Parathyroid adenoma (tissue), 2 donors: Measurements from ENCODE around the gene ACACB.

Source experiments
- H2AFZ ChIP-seq: fragments of 300-600 bp; sonication (generic); one replicate; pipeline ENCODE4 v1.7.0; 2017; ENCODE audit warnings: antibody characterized with exemption, mild to moderate bottlenecking
- H3K27ac ChIP-seq: fragments of 300-600 bp; sonication (generic); one replicate; pipeline ENCODE4 v1.7.0; 2017
- H3K27me3 ChIP-seq: fragments of 300-600 bp; sonication (generic); one replicate; pipeline ENCODE4 v1.7.0; 2017; ENCODE audit warnings: low read length; ENCODE audit not compliant: control insufficient read depth, insufficient read depth
- H3K36me3 ChIP-seq: fragments of 300-600 bp; sonication (generic); one replicate; pipeline ENCODE4 v1.7.0; 2017; ENCODE audit warnings: low read length; ENCODE audit not compliant: control insufficient read depth, insufficient read depth
- H3K4me1 ChIP-seq: fragments of 300-600 bp; sonication (generic); one replicate; pipeline ENCODE4 v1.7.0; 2017; ENCODE audit warnings: control low read depth
- H3K4me2 ChIP-seq: fragments of 300-600 bp; sonication (generic); one replicate; pipeline ENCODE4 v1.7.0; 2017; ENCODE audit warnings: low read length
- H3K4me3 ChIP-seq: fragments of 300-600 bp; sonication (generic); one replicate; pipeline ENCODE4 v1.7.0; 2017; ENCODE audit warnings: low read depth, low read length
- H3K79me2 ChIP-seq: fragments of 300-600 bp; sonication (generic); one replicate; pipeline ENCODE4 v1.7.0; 2017; ENCODE audit warnings: control low read depth
- H3K9ac ChIP-seq: fragments of 300-600 bp; sonication (generic); one replicate; pipeline ENCODE4 v1.7.0; 2017; ENCODE audit warnings: mild to moderate bottlenecking
- H3K9me3 ChIP-seq: fragments of 300-600 bp; sonication (generic); one replicate; pipeline ENCODE4 v1.7.0; 2017; ENCODE audit warnings: low read length; ENCODE audit not compliant: control insufficient read depth
- TF ChIP-seq, protein P1 (sequence below): fragments of 300-600 bp; sonication (generic); IDR thresholded peaks from one replicate; pipeline ENCODE4 v1.7.0; 2017; ENCODE audit warnings: antibody characterized with exemption, mild to moderate bottlenecking
- donor health status: primary hyperparathyroidism.

The ACACB gene

DNA sequence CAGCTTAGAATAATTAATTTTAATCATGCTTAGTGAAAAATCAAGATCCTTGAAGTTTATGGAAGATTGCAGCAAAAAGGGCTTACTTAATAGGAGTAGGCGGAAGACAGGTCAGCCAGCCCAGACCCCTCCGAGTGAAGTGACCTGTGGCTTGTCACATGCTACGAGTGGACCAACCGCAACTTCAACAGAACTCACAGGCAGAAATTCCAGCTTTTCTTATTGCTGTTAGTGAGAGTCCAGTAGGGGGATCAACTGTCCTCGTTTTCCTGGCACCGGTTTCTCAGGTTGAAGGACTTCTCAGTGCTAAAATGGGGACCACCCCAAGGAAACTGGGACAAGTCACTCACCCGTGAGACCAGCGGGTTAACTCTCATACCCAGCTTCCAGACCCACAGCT, 72.9 kb downstream of the ACACB start:
- H3K79me2 ChIP-seq: peaks cover 4% of the 10 kb centered on the region
- no peaks in the 10 kb centered on the region for H3K36me3 ChIP-seq
- H3K27ac ChIP-seq: no peak overlapping the region
- no peak overlapping the region for H3K4me3 ChIP-seq
- H2AFZ ChIP-seq: no peak overlapping the region
- no peaks in the 10 kb centered on the region for H3K27me3 ChIP-seq
- no peak overlapping the region for H3K9ac ChIP-seq
- no peaks in the 10 kb centered on the region for H3K9me3 ChIP-seq
- H3K4me1 ChIP-seq: no peaks in the 10 kb centered on the region
- H3K4me2 ChIP-seq: no peak overlapping the region
- TF ChIP-seq, protein P1, sequence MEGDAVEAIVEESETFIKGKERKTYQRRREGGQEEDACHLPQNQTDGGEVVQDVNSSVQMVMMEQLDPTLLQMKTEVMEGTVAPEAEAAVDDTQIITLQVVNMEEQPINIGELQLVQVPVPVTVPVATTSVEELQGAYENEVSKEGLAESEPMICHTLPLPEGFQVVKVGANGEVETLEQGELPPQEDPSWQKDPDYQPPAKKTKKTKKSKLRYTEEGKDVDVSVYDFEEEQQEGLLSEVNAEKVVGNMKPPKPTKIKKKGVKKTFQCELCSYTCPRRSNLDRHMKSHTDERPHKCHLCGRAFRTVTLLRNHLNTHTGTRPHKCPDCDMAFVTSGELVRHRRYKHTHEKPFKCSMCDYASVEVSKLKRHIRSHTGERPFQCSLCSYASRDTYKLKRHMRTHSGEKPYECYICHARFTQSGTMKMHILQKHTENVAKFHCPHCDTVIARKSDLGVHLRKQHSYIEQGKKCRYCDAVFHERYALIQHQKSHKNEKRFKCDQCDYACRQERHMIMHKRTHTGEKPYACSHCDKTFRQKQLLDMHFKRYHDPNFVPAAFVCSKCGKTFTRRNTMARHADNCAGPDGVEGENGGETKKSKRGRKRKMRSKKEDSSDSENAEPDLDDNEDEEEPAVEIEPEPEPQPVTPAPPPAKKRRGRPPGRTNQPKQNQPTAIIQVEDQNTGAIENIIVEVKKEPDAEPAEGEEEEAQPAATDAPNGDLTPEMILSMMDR: no peak

DNA sequence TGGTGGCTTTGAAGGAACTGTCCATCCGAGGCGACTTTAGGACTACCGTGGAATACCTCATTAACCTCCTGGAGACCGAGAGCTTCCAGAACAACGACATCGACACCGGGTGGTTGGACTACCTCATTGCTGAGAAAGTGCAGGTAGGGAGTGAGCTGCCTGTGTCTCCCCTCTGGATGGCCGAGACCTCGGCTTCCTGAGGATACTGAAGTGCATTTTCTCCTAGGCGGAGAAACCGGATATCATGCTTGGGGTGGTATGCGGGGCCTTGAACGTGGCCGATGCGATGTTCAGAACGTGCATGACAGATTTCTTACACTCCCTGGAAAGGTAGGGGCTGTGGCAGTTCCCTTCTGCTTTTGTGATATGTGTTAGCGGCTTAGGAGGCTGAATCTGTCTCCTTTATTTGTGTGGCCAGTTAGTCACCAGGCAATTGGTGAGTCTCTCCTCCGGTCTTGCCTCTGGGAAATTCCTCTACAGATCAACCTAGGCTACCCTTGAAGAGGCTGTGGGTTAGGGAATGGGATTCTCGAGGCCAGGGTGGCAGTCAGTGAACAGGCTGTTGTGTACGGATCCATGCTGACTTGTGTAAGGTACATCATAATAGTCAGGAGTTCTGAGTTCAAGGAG, 75.3 kb downstream of the ACACB start:
- Histone ChIP-seq H3K36me3 (no peaks in the 10 kb centered on the region), H3K79me2 (peaks cover 10% of the 10 kb centered on the region), H3K4me3 (no peak overlapping the region), H3K9ac (no peak overlapping the region), H3K9me3 (no peaks in the 10 kb centered on the region), H3K4me2 (no peak overlapping the region), H3K4me1 (no peaks in the 10 kb centered on the region), H2AFZ (no peak overlapping the region), H3K27me3 (no peaks in the 10 kb centered on the region), H3K27ac (no peak overlapping the region)
- TF ChIP-seq, protein P1: no peak

DNA sequence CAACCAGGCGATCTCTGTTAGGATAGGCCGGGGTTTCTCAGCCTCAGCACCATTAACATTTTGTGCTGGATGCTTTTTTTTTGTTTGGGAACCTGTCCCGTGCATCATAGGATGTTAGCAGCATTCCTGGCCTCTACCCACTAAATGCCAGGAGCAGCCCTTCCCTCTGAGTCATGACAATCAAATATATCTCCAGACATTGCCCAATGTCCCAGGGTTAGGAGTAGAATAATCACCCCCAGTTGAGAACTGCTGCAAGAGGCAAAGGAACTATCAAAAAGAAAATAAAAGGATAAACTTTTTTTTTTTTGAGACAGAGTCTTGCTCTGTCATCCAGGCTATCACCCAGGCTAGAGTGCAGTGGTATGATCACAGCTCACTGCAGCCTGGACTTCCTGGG, 76.0 kb downstream of the ACACB start:
- Histone ChIP-seq H3K4me2 (no peak overlapping the region), H3K4me1 (no peaks in the 10 kb centered on the region), H3K27me3 (no peaks in the 10 kb centered on the region), H3K36me3 (no peaks in the 10 kb centered on the region), H3K79me2 (peaks cover 13% of the 10 kb centered on the region), H2AFZ (no peak overlapping the region), H3K9me3 (no peaks in the 10 kb centered on the region), H3K4me3 (no peak overlapping the region), H3K27ac (no peak overlapping the region), H3K9ac (no peak overlapping the region)
- TF ChIP-seq, protein P1: no peak

DNA sequence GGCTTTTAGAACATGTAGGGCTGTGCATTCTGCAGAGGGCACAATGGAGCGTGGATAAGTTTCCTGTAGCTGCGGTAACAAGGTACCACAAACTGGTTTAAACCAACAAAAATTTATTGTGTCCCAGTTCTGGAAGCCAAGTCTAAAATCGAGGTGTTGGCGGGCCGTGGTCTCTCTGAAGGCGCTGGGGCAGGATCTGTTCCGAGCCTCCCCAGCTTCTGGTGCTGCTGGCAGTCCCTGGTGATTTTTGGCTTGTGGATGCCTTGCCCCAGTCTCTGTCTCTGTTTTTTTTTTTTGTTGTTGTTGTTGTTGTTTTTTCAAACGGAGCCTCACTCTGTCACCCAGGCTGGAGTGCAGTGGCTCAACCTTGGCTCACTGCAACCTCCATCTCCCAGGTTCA, 77.5 kb downstream of the ACACB start:
- Histone ChIP-seq H3K4me3 (no peak overlapping the region), H2AFZ (no peak overlapping the region), H3K27ac (no peak overlapping the region), H3K79me2 (peaks cover 15% of the 10 kb centered on the region), H3K36me3 (no peaks in the 10 kb centered on the region), H3K4me1 (no peaks in the 10 kb centered on the region), H3K4me2 (no peak overlapping the region), H3K27me3 (no peaks in the 10 kb centered on the region), H3K9ac (no peak overlapping the region), H3K9me3 (no peaks in the 10 kb centered on the region)
- TF ChIP-seq, protein P1: no peak

DNA sequence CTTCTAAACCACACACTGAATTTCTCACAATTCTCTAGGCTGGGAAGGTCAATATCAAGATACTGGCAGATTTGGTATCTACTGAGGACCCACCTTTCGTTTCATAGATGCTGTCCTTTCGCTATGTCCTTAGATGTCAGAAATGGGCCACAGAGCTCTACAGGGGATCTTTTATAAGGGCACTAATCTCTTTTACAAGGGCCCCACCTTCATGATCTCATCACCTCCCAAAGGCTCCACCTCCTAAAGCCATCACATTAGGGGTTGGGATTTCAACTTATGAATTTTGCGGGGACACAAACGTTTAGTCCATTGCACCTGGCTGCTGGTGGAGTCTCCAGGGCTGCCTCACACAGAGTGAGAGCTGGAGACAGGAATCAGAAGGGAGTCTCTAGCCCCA, 79.9 kb downstream of the ACACB start:
- Histone ChIP-seq H3K4me2 (no peak overlapping the region), H3K27me3 (no peaks in the 10 kb centered on the region), H3K79me2 (peaks cover 14% of the 10 kb centered on the region), H2AFZ (no peak overlapping the region), H3K36me3 (no peaks in the 10 kb centered on the region), H3K9ac (no peak overlapping the region), H3K4me3 (no peak overlapping the region), H3K27ac (no peak overlapping the region), H3K4me1 (no peaks in the 10 kb centered on the region), H3K9me3 (no peaks in the 10 kb centered on the region)
- TF ChIP-seq, protein P1: no peak
